Activated CD4-positive, alpha-beta T cell treated with anti-CD3 and anti-CD28 coated beads, Interleukin-2, amount 50 U/mL, for 16 hours (primary cell): Measurements from ENCODE around the gene VWA7.
"Not testable (repeated sequence)": the region's sequence is repeated elsewhere in the genome, so short reads cannot be mapped to it uniquely, and the experiment has no call there.

Source experiments
- DNase-seq: peaks from one replicate; pipeline ENCODE4 v3.0.0-alpha.2; 2020

VWA7 gene

GRCh38 chr6:31801031-31801927 lies 24.2 kb upstream of the VWA7 start:
- not testable (repeated sequence) for DNase-seq

- no peak for DNase-seq
Measured at GRCh38 chr6:31799781-31800180, 22.7 kb upstream of the VWA7 start.

- DNase-seq: peak; percentile 69
Measured at GRCh38 chr6:31797588-31797987, 20.5 kb upstream of the VWA7 start.

- no peak for DNase-seq
Measured at GRCh38 chr6:31796993-31797385, 19.9 kb upstream of the VWA7 start.

GRCh38 chr6:31795616-31796298 lies 18.6 kb upstream of the VWA7 start, which contains the start of gene VARS1:
Gene VARS1, minus strand, starts transcription at chr6:31795752. Its CDS starts 535 bp downstream, at chr6:31795217.
- peak; percentile 92 for DNase-seq

GRCh38 chr6:31794866-31795615 lies 17.9 kb upstream of the VWA7 start:
- DNase-seq: no peak

GRCh38 chr6:31794294-31794865 lies 17.3 kb upstream of the VWA7 start:
- DNase-seq: no peak

GRCh38 chr6:31793927-31794245 lies 16.8 kb upstream of the VWA7 start:
- not testable (repeated sequence) for DNase-seq

GRCh38 chr6:31792761-31793171 lies 15.6 kb upstream of the VWA7 start:
- DNase-seq: no peak

GRCh38 chr6:31792090-31792374 lies 14.9 kb upstream of the VWA7 start:
- no peak for DNase-seq

GRCh38 chr6:31791324-31792089 lies 14.4 kb upstream of the VWA7 start:
- DNase-seq: peak; percentile 57

- no peak for DNase-seq
Measured at GRCh38 chr6:31785475-31785874, 8.3 kb upstream of the VWA7 start.

- no peak for DNase-seq
Measured at GRCh38 chr6:31784098-31784925, 7.2 kb upstream of the VWA7 start.

GRCh38 chr6:31782126-31782855 lies 5.2 kb upstream of the VWA7 start:
- DNase-seq: no peak

GRCh38 chr6:31781244-31782125 lies 4.4 kb upstream of the VWA7 start:
- no peak for DNase-seq

- DNase-seq: no peak
Measured at GRCh38 chr6:31780507-31781243, 3.5 kb upstream of the VWA7 start.

GRCh38 chr6:31779908-31780307 lies 2.8 kb upstream of the VWA7 start:
- DNase-seq: no peak

- no peak for DNase-seq
Measured at GRCh38 chr6:31778999-31779885, 2.1 kb upstream of the VWA7 start.
